HepG2 (cell line): ENCODE measurements around the gene ERF. TPM values are rescaled to one million over a fixed set of nuclear protein-coding genes. Genes with fewer than 3 reads are reported as not detected.

ENCODE experiments used
- ARID2 ChIP-seq: sonication (generic); formaldehyde crosslinking; IDR thresholded peaks from 2 replicates; pipeline ENCODE4 v1.8.1; 2022; ENCODE audit warnings: mild to moderate bottlenecking, missing genetic modification reagents, borderline replicate concordance
- CTCF ChIP-seq: sonication (generic); formaldehyde crosslinking; IDR thresholded peaks from 2 replicates; pipeline ENCODE4 v1.5.0; 2020; ENCODE audit warnings: mild to moderate bottlenecking, missing genetic modification reagents, moderate library complexity
- FOXM1 ChIP-seq: sonication (generic); formaldehyde crosslinking; IDR thresholded peaks from 2 replicates; pipeline ENCODE4 v1.5.0; 2020; ENCODE audit warnings: missing genetic modification reagents
- HIC2 ChIP-seq: sonication (generic); formaldehyde crosslinking; IDR thresholded peaks from 2 replicates; pipeline ENCODE4 v1.9.0; 2022; ENCODE audit warnings: low read depth, missing genetic modification reagents
- JUN ChIP-seq: sonication (generic); formaldehyde crosslinking; IDR thresholded peaks from 2 replicates; pipeline ENCODE4 v1.4.0; 2020; ENCODE audit warnings: mild to moderate bottlenecking, missing genetic modification reagents
- KDM5B ChIP-seq: sonication (generic); formaldehyde crosslinking; IDR thresholded peaks from 2 replicates; pipeline ENCODE4 v1.4.0; 2020; ENCODE audit warnings: missing genetic modification reagents, mild to moderate bottlenecking, borderline replicate concordance
- MTF1 ChIP-seq: sonication (generic); formaldehyde crosslinking; IDR thresholded peaks from 2 replicates; pipeline ENCODE4 v1.5.0; 2020; ENCODE audit warnings: missing genetic modification reagents
- RAD51 ChIP-seq: fragments of 450-650 bp; IDR thresholded peaks from 2 replicates; pipeline ENCODE4 v1.6.1; 2016; ENCODE audit warnings: borderline replicate concordance
- SP140L ChIP-seq: sonication (generic); formaldehyde crosslinking; IDR thresholded peaks from 2 replicates; pipeline ENCODE4 v1.4.0; 2020; ENCODE audit warnings: missing genetic modification reagents, borderline replicate concordance
- SPEN ChIP-seq: sonication (generic); formaldehyde crosslinking; IDR thresholded peaks from 2 replicates; pipeline ENCODE4 v1.5.1; 2020; ENCODE audit warnings: low read depth, mild to moderate bottlenecking, missing genetic modification reagents
- TRIM24 ChIP-seq: sonication (generic); formaldehyde crosslinking; IDR thresholded peaks from 2 replicates; pipeline ENCODE4 v1.8.0; 2022; ENCODE audit warnings: mild to moderate bottlenecking, missing genetic modification reagents
- ZBTB4 ChIP-seq: sonication (generic); formaldehyde crosslinking; IDR thresholded peaks from 2 replicates; pipeline ENCODE4 v1.4.0; 2020; ENCODE audit warnings: missing genetic modification reagents, mild to moderate bottlenecking, borderline replicate concordance
- ZBTB49 ChIP-seq: sonication (generic); formaldehyde crosslinking; IDR thresholded peaks from 2 replicates; pipeline ENCODE4 v1.4.0; 2020; ENCODE audit warnings: missing genetic modification reagents, borderline replicate concordance
- ZNF704 ChIP-seq: sonication (generic); formaldehyde crosslinking; IDR thresholded peaks from 2 replicates; pipeline ENCODE4 v1.8.1; 2023; ENCODE audit warnings: mild to moderate bottlenecking, inconsistent platforms, moderate library complexity, missing genetic modification reagents, borderline replicate concordance
- polyA plus RNA-seq, 8 experiments: library from polyadenylated mRNA; depleted of rRNA in 3 of 8; stranded (reverse) in 7 of 8; unstranded in 1 of 8; fragments of >200 nt; fragmentation: Illumina TruSeq in 4 of 8; extraction: Trizol in 4 of 8; gene quantifications; 2 replicates each; pipeline versions ENCODE4 v1.2.1 to v1.2.3, GENCODE V29; 2011 to 2016; ENCODE audit warnings: low read depth in 4 of 8, missing spikeins in 1 of 8, mixed read lengths in 1 of 8; ENCODE audit not compliant: insufficient read depth in 1 of 8
- total RNA-seq, 5 experiments: library from RNA; depleted of rRNA; stranded (reverse); fragments of >200 nt; fragmentation: Illumina TruSeq; extraction: Trizol; gene quantifications; 2 replicates each; pipeline ENCODE4 v1.2.3, GENCODE V29; 2016; ENCODE audit warnings: low read depth in 1 of 5
- TF ChIP-seq, protein P1 (sequence below): sonication (generic); formaldehyde crosslinking; conservative IDR thresholded peaks from 2 replicates; pipeline ENCODE4 v1.8.1; 2023; ENCODE audit warnings: missing genetic modification reagents

Gene ERF
- total and polyA plus RNA-seq, 2 of the 13 experiments (the other 11 are each of a cell fraction or from before 2014, with no cell fraction given), result 67.1 to 69.9 TPM

GRCh38 chr19:42242512-42243409, 12.2 kb downstream of the ERF start, which contains the start of gene GSK3A (continued):
- TF ChIP-seq ZBTB49 (CRISPR knock-in tag) (no peak), ZNF704 (CRISPR knock-in tag) (no peak), RAD51 (no peak), CTCF (CRISPR knock-in tag) (peak; percentile 28), HIC2 (CRISPR knock-in tag) (no peak), ARID2 (CRISPR knock-in tag) (no peak), MTF1 (no peak), ZBTB4 (0 out of 2 replicates have a peak, but pooled peaks have one; percentile 20), SPEN (CRISPR knock-in tag) (peak; percentile 51; the same call in 1 of the 2 replicates), TRIM24 (CRISPR knock-in tag) (no peak), KDM5B (CRISPR knock-in tag) (peak; percentile 84; the same call in 1 of the 2 replicates), JUN (CRISPR knock-in tag) (peak; percentile 45), FOXM1 (no peak; the same call in 1 of the 2 replicates), SP140L (no peak)
- TF ChIP-seq, protein P1, sequence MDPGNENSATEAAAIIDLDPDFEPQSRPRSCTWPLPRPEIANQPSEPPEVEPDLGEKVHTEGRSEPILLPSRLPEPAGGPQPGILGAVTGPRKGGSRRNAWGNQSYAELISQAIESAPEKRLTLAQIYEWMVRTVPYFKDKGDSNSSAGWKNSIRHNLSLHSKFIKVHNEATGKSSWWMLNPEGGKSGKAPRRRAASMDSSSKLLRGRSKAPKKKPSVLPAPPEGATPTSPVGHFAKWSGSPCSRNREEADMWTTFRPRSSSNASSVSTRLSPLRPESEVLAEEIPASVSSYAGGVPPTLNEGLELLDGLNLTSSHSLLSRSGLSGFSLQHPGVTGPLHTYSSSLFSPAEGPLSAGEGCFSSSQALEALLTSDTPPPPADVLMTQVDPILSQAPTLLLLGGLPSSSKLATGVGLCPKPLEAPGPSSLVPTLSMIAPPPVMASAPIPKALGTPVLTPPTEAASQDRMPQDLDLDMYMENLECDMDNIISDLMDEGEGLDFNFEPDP (CRISPR knock-in tag), result no peak
